Activated CD8-positive, alpha-beta memory T cell treated with anti-CD3 and anti-CD28 coated beads, Interleukin-2, amount 10 ng/mL, durations not matched to agents 7 days and 5 days (primary cell): ENCODE results near the gene SREK1. TPM values are rescaled to one million over a fixed set of nuclear protein-coding genes. Genes with fewer than 3 reads are reported as not detected.
"Not testable (repeated sequence)": the region's sequence is repeated elsewhere in the genome, so short reads cannot be mapped to it uniquely, and the experiment has no call there.

Experiments
- ATAC-seq: fragments of 150-1000 bp; cut with Tn5 transposase; one replicate; pipeline ENCODE4 v1.10.0; 2021; ENCODE audit warnings: moderate library complexity
- CTCF ChIA-PET: fragments of 350-600 bp; sonication (Branson Sonifier 250); formaldehyde crosslinking; loops from one replicate; lab custom pipeline; 2021; ENCODE audit warnings: antibody characterized with exemption; lab: Charles Lee
- DNase-seq: peaks from one replicate; pipeline ENCODE4 v3.0.0-alpha.2; 2020
- H3K27ac Mint-ChIP-seq: one replicate; pipeline ENCODE4 v1.8.0; 2021; ENCODE audit warnings: mild to moderate bottlenecking, mixed read lengths
- H3K27me3 Mint-ChIP-seq: one replicate; pipeline ENCODE4 v1.8.0; 2021; ENCODE audit warnings: mixed read lengths
- H3K36me3 Mint-ChIP-seq: one replicate; pipeline ENCODE4 v1.8.0; 2021; ENCODE audit warnings: mild to moderate bottlenecking, mixed read lengths
- H3K4me1 Mint-ChIP-seq: one replicate; pipeline ENCODE4 v1.8.0; 2021; ENCODE audit warnings: mixed read lengths
- H3K4me3 Mint-ChIP-seq: one replicate; pipeline ENCODE4 v1.8.0; 2021; ENCODE audit warnings: mild to moderate bottlenecking, moderate library complexity, mixed read lengths
- H3K9me3 Mint-ChIP-seq: one replicate; pipeline ENCODE4 v1.8.0; 2022; ENCODE audit warnings: low read depth, mixed read lengths
- total RNA-seq, 2 experiments: library from RNA; stranded (reverse); gene quantifications; one replicate each; pipeline ENCODE4 v1.2.3, GENCODE V29; 2021

The SREK1 gene
- total RNA-seq = 10 to 100 TPM; 61.4 to 61.7 TPM

GRCh38 chr5:66144074-66144833 is at the start of gene SREK1:
Gene SREK1, plus strand, starts transcription at chr5:66144300. Its CDS starts 77 bp downstream, at chr5:66144377.
- H3K9me3 Mint-ChIP-seq = no peaks in the 10 kb centered on the region
- DNase-seq (peak; percentile 92), ATAC-seq (peak; percentile 91)
- H3K36me3 Mint-ChIP-seq = peaks cover 11% of the 10 kb centered on the region
- peak within 1 kb of the TSS; percentile 100 for H3K27ac Mint-ChIP-seq
- no peaks in the 10 kb centered on the region for H3K27me3 Mint-ChIP-seq
- H3K4me3 Mint-ChIP-seq = peak within 1 kb of the TSS; percentile 97
- H3K4me1 Mint-ChIP-seq = peaks cover 31% of the 10 kb centered on the region
- CTCF ChIA-PET = interaction anchor here (0.9 to 1.5 kb wide), 5 partner anchors 27 to 382 kb away, joined by 3 to 9 read pairs (median 3); no protein-coding TSS in a partner anchor

- CTCF ChIA-PET = interaction anchor here (1.3 kb wide), 1 partner anchor 17 kb away, joined by 3 read pairs; no protein-coding TSS in a partner anchor
- no peak for DNase-seq
- no peaks in the 10 kb centered on the region for H3K27me3 Mint-ChIP-seq
- H3K4me3 Mint-ChIP-seq = no peak overlapping the region
- H3K4me1 Mint-ChIP-seq = no peaks in the 10 kb centered on the region
- H3K9me3 Mint-ChIP-seq = peaks cover 28% of the 10 kb centered on the region
- H3K36me3 Mint-ChIP-seq = peaks cover 14% of the 10 kb centered on the region
- no peak for ATAC-seq
- no peak overlapping the region for H3K27ac Mint-ChIP-seq
Measured at GRCh38 chr5:66100851-66101250, 43.2 kb upstream of the SREK1 start.

GRCh38 chr5:66113160-66113559 is 30.9 kb upstream of the SREK1 start:
- peaks cover 10% of the 10 kb centered on the region for H3K9me3 Mint-ChIP-seq
- ATAC-seq = no peak
- H3K27ac Mint-ChIP-seq = no peak overlapping the region
- H3K4me3 Mint-ChIP-seq = no peak overlapping the region
- H3K27me3 Mint-ChIP-seq = peaks cover 5% of the 10 kb centered on the region
- H3K4me1 Mint-ChIP-seq = no peaks in the 10 kb centered on the region
- CTCF ChIA-PET = no interaction called here
- no peak for DNase-seq
- H3K36me3 Mint-ChIP-seq = peaks cover 2% of the 10 kb centered on the region

- H3K27me3 Mint-ChIP-seq = no peaks in the 10 kb centered on the region
- H3K4me1 Mint-ChIP-seq = no peaks in the 10 kb centered on the region
- CTCF ChIA-PET = no interaction called here
- H3K4me3 Mint-ChIP-seq = no peak overlapping the region
- no peaks in the 10 kb centered on the region for H3K9me3 Mint-ChIP-seq
- H3K27ac Mint-ChIP-seq = no peak overlapping the region
- ATAC-seq = no peak
- DNase-seq = no peak
- no peaks in the 10 kb centered on the region for H3K36me3 Mint-ChIP-seq
Measured at GRCh38 chr5:66118304-66118703, 25.8 kb upstream of the SREK1 start.

- no peak overlapping the region for H3K4me3 Mint-ChIP-seq
- H3K9me3 Mint-ChIP-seq = no peaks in the 10 kb centered on the region
- H3K4me1 Mint-ChIP-seq = no peaks in the 10 kb centered on the region
- DNase-seq (no peak), ATAC-seq (no peak)
- H3K27ac Mint-ChIP-seq = no peak overlapping the region
- CTCF ChIA-PET = interaction anchor here (0.5 kb wide), 1 partner anchor 878 kb away, joined by 4 read pairs; no protein-coding TSS in a partner anchor
- no peaks in the 10 kb centered on the region for H3K27me3 Mint-ChIP-seq
- no peaks in the 10 kb centered on the region for H3K36me3 Mint-ChIP-seq
Measured at GRCh38 chr5:66122379-66123034, 21.6 kb upstream of the SREK1 start.

- H3K4me1 Mint-ChIP-seq = no peaks in the 10 kb centered on the region
- ATAC-seq = no peak
Measured at GRCh38 chr5:66129144-66129543, 15.0 kb upstream of the SREK1 start.

GRCh38 chr5:66130493-66130892 is 13.6 kb upstream of the SREK1 start:
- CTCF ChIA-PET = no interaction called here
- no peaks in the 10 kb centered on the region for H3K4me1 Mint-ChIP-seq
- no peak overlapping the region for H3K4me3 Mint-ChIP-seq
- H3K9me3 Mint-ChIP-seq = no peaks in the 10 kb centered on the region
- no peaks in the 10 kb centered on the region for H3K36me3 Mint-ChIP-seq
- DNase-seq (no peak), ATAC-seq (no peak)
- no peak overlapping the region for H3K27ac Mint-ChIP-seq
- H3K27me3 Mint-ChIP-seq = peaks cover 3% of the 10 kb centered on the region

More at GRCh38 chr5:66129144-66129543, 15.0 kb upstream of the SREK1 start:
- CTCF ChIA-PET = no interaction called here
- no peaks in the 10 kb centered on the region for H3K36me3 Mint-ChIP-seq
- DNase-seq = no peak
- peaks cover 3% of the 10 kb centered on the region for H3K27me3 Mint-ChIP-seq
- H3K9me3 Mint-ChIP-seq = no peaks in the 10 kb centered on the region
- H3K27ac Mint-ChIP-seq = no peak overlapping the region
- no peak overlapping the region for H3K4me3 Mint-ChIP-seq

- Mint-ChIP-seq H3K9me3 (no peaks in the 10 kb centered on the region), H3K27ac (no peak overlapping the region), H3K36me3 (no peaks in the 10 kb centered on the region), H3K27me3 (no peaks in the 10 kb centered on the region), H3K4me3 (no peak overlapping the region), H3K4me1 (no peaks in the 10 kb centered on the region)
- CTCF ChIA-PET = no interaction called here
- DNase-seq (no peak), ATAC-seq (no peak)
Measured at GRCh38 chr5:66134407-66134861, 9.7 kb upstream of the SREK1 start.

- Mint-ChIP-seq H3K4me3 (no peak overlapping the region), H3K36me3 (no peaks in the 10 kb centered on the region), H3K4me1 (no peaks in the 10 kb centered on the region), H3K27ac (no peak overlapping the region), H3K27me3 (no peaks in the 10 kb centered on the region), H3K9me3 (no peaks in the 10 kb centered on the region)
- no peak for DNase-seq
- ATAC-seq = no peak
- CTCF ChIA-PET = interaction anchor here (0.6 kb wide), 2 partner anchors 8 to 15 kb away, joined by 3 read pairs; no protein-coding TSS in a partner anchor
Measured at GRCh38 chr5:66136053-66136452, 8.0 kb upstream of the SREK1 start.

GRCh38 chr5:66136944-66137343 is 7.2 kb upstream of the SREK1 start:
- H3K27ac Mint-ChIP-seq, DNase-seq, H3K36me3 Mint-ChIP-seq, H3K4me1 Mint-ChIP-seq, ATAC-seq, H3K4me3 Mint-ChIP-seq, H3K9me3 Mint-ChIP-seq, H3K27me3 Mint-ChIP-seq, CTCF ChIA-PET: not testable (repeated sequence)

GRCh38 chr5:66138637-66139317 is 5.3 kb upstream of the SREK1 start:
- H3K27ac Mint-ChIP-seq = no peak overlapping the region
- H3K4me3 Mint-ChIP-seq = no peak overlapping the region
- H3K36me3 Mint-ChIP-seq = no peaks in the 10 kb centered on the region
- CTCF ChIA-PET = no interaction called here
- DNase-seq (no peak), ATAC-seq (no peak)
- peaks cover 12% of the 10 kb centered on the region for H3K4me1 Mint-ChIP-seq
- H3K9me3 Mint-ChIP-seq = no peaks in the 10 kb centered on the region
- no peaks in the 10 kb centered on the region for H3K27me3 Mint-ChIP-seq

GRCh38 chr5:66139318-66139712 is 4.8 kb upstream of the SREK1 start:
- ATAC-seq = no peak
- H3K36me3 Mint-ChIP-seq = no peaks in the 10 kb centered on the region
- H3K27me3 Mint-ChIP-seq = no peaks in the 10 kb centered on the region
- no peak overlapping the region for H3K4me3 Mint-ChIP-seq
- DNase-seq = no peak
- no peaks in the 10 kb centered on the region for H3K9me3 Mint-ChIP-seq
- H3K4me1 Mint-ChIP-seq = peaks cover 13% of the 10 kb centered on the region
- CTCF ChIA-PET = no interaction called here
- H3K27ac Mint-ChIP-seq = no peak overlapping the region

- H3K27ac Mint-ChIP-seq = peak overlapping the region; percentile 35
- CTCF ChIA-PET = interaction anchor here (2.4 kb wide), 1 partner anchor 381 kb away, joined by 6 read pairs; no protein-coding TSS in a partner anchor
Measured at GRCh38 chr5:66142417-66142816, 1.7 kb upstream of the SREK1 start.

More at GRCh38 chr5:66142417-66142816, 1.7 kb upstream of the SREK1 start:
- H3K4me3 Mint-ChIP-seq = no peak overlapping the region
- no peaks in the 10 kb centered on the region for H3K27me3 Mint-ChIP-seq
- DNase-seq = no peak
- no peak for ATAC-seq
- no peaks in the 10 kb centered on the region for H3K9me3 Mint-ChIP-seq
- peaks cover 5% of the 10 kb centered on the region for H3K36me3 Mint-ChIP-seq
- H3K4me1 Mint-ChIP-seq = peaks cover 28% of the 10 kb centered on the region
